GM23248 (cell line): ENCODE data around the gene TRIM3.

ENCODE experiments used
- EZH2 ChIP-seq: fragments of 200-600 bp; sonication (generic); IDR thresholded peaks from 2 replicates; pipeline ENCODE4 v1.6.1; 2018; ENCODE audit warnings: antibody characterized with exemption, mild to moderate bottlenecking; ENCODE audit not compliant: insufficient read depth, poor library complexity, severe bottlenecking
- EZH2phosphoT487 ChIP-seq: fragments of 200-600 bp; sonication (generic); IDR thresholded peaks from 2 replicates; pipeline ENCODE4 v1.6.1; 2018; ENCODE audit warnings: antibody characterized with exemption, moderate library complexity, mild to moderate bottlenecking, low read depth; ENCODE audit not compliant: insufficient read depth

GRCh38 chr11:6459099-6459450, 14.7 kb downstream of the TRIM3 start:
- TF ChIP-seq EZH2: no peak
- no peak for TF ChIP-seq EZH2phosphoT487
